Neural cell (in vitro differentiated cells): ENCODE measurements around the gene GNAT2. TPM values are rescaled to one million over a fixed set of nuclear protein-coding genes. Genes with fewer than 3 reads are reported as not detected.

Experiments
- H2AFZ ChIP-seq: fragments of 200-600, 300-800 bp; sonication (generic), shearing (Covaris generic); 2 replicates; pipeline ENCODE4 v1.6.0; 2014; ENCODE audit warnings: low read depth, mild to moderate bottlenecking, antibody characterized with exemption, low read length, moderate library complexity
- H3F3A ChIP-seq: fragments of 200-600 bp; shearing (Covaris generic); 2 replicates; pipeline ENCODE4 v1.6.1; 2016; ENCODE audit warnings: mild to moderate bottlenecking, moderate library complexity, mixed read lengths, antibody characterized with exemption, low read length; ENCODE audit not compliant: insufficient read depth, poor library complexity, severe bottlenecking
- H3K27ac ChIP-seq: fragments of 200-600, 300-800 bp; sonication (generic), shearing (Covaris generic); 2 replicates; pipeline ENCODE4 v1.5.1; 2014; ENCODE audit warnings: mild to moderate bottlenecking, low read length, moderate library complexity
- H3K27me3 ChIP-seq: fragments of 300-800, 200-600 bp; sonication (generic), shearing (Covaris generic); 2 replicates; pipeline ENCODE4 v1.6.0; 2014; ENCODE audit warnings: mild to moderate bottlenecking, low read depth, low read length, moderate library complexity; ENCODE audit not compliant: insufficient read depth
- H3K36me3 ChIP-seq: fragments of 300-800, 200-600 bp; sonication (generic), shearing (Covaris generic); 2 replicates; pipeline ENCODE4 v1.5.1; 2014; ENCODE audit warnings: mild to moderate bottlenecking, antibody characterized with exemption, low read length, moderate library complexity; ENCODE audit not compliant: insufficient read depth
- H3K4me2 ChIP-seq: fragments of 300-800, 200-600 bp; sonication (generic), shearing (Covaris generic); 2 replicates; pipeline ENCODE4 v1.6.0; 2014; ENCODE audit warnings: mild to moderate bottlenecking, low read length
- H3K4me3 ChIP-seq: fragments of 300-800, 200-600 bp; sonication (generic), shearing (Covaris generic); 2 replicates; pipeline ENCODE4 v1.5.1; 2014; ENCODE audit warnings: mild to moderate bottlenecking, low read length, moderate library complexity
- H3K79me2 ChIP-seq: fragments of 200-600 bp; shearing (Covaris generic); replicated peaks from 2 replicates; pipeline ENCODE4 v1.6.0; 2014; ENCODE audit warnings: mild to moderate bottlenecking, low read length, moderate library complexity; ENCODE audit not compliant: insufficient read depth
- H3K9ac ChIP-seq: fragments of 300-800, 200-600 bp; sonication (generic), shearing (Covaris generic); 2 replicates; pipeline ENCODE4 v1.6.1; 2016; ENCODE audit warnings: mild to moderate bottlenecking, low read length, mixed read lengths
- H3K9me2 ChIP-seq: fragments of 200-600 bp; shearing (Covaris generic); 2 replicates; pipeline ENCODE4 v1.6.1; 2016; ENCODE audit warnings: mild to moderate bottlenecking, low read length, mixed read lengths; ENCODE audit not compliant: insufficient read depth
- H3K9me3 ChIP-seq: fragments of 200-600, 300-800 bp; sonication (generic), shearing (Covaris generic); 2 replicates; pipeline ENCODE4 v1.6.1; 2016; ENCODE audit warnings: mild to moderate bottlenecking, mixed run types, low read length, moderate library complexity, mixed read lengths
- H4K20me1 ChIP-seq: fragments of 200-600 bp; shearing (Covaris generic); 2 replicates; pipeline ENCODE4 v1.6.1; 2016; ENCODE audit warnings: mild to moderate bottlenecking, mixed run types; ENCODE audit not compliant: insufficient read depth
- CTCF ChIP-seq: fragments of 450-650 bp; IDR thresholded peaks from 2 replicates; pipeline ENCODE4 v1.5.1; 2014; ENCODE audit warnings: antibody characterized with exemption, mild to moderate bottlenecking, moderate library complexity; ENCODE audit not compliant: poor library complexity, severe bottlenecking
- EP300 ChIP-seq: fragments of 450-650 bp; conservative IDR thresholded peaks from 2 replicates; pipeline ENCODE4 v1.6.1; 2014; ENCODE audit warnings: antibody characterized with exemption, mild to moderate bottlenecking, moderate library complexity; ENCODE audit not compliant: poor library complexity, severe bottlenecking
- EZH2 ChIP-seq: fragments of 200-600, 300-800 bp; shearing (Covaris generic), sonication (generic); IDR thresholded peaks from 2 replicates; pipeline ENCODE4 v1.6.1; 2014; ENCODE audit warnings: antibody characterized with exemption, low read length, borderline replicate concordance, mild to moderate bottlenecking; ENCODE audit not compliant: insufficient read depth, poor library complexity, severe bottlenecking
- MXI1 ChIP-seq: fragments of 450-650 bp; conservative IDR thresholded peaks from 2 replicates; pipeline ENCODE4 v1.6.1; 2014; ENCODE audit warnings: antibody characterized with exemption, mild to moderate bottlenecking; ENCODE audit not compliant: poor library complexity, severe bottlenecking
- POLR2AphosphoS5 ChIP-seq: IDR thresholded peaks from 2 replicates; pipeline ENCODE4 v1.6.1; 2012
- RAD21 ChIP-seq: fragments of 450-650 bp; conservative IDR thresholded peaks from 2 replicates; pipeline ENCODE4 v1.6.1; 2014; ENCODE audit warnings: antibody characterized with exemption, mild to moderate bottlenecking, moderate library complexity
- SMC3 ChIP-seq: fragments of 450-650 bp; conservative IDR thresholded peaks from 2 replicates; pipeline ENCODE4 v1.6.1; 2014; ENCODE audit warnings: antibody characterized with exemption, mild to moderate bottlenecking, moderate library complexity; ENCODE audit not compliant: poor library complexity
- TAF1 ChIP-seq: IDR thresholded peaks from 2 replicates; pipeline ENCODE4 v1.6.1; 2012; ENCODE audit warnings: low read depth
- polyA plus RNA-seq: library from polyadenylated mRNA; depleted of rRNA; stranded (reverse); fragments of >200 nt; gene quantifications from 2 replicates; pipeline ENCODE4 v1.2.3, GENCODE V29; 2014
- TF ChIP-seq, protein P1 (sequence below): IDR thresholded peaks from 2 replicates; pipeline ENCODE4 v1.6.1; 2012; ENCODE audit warnings: borderline replicate concordance

The GNAT2 gene
- polyA plus RNA-seq, 1 donor from 2014 or later: 1.5 TPM

DNA sequence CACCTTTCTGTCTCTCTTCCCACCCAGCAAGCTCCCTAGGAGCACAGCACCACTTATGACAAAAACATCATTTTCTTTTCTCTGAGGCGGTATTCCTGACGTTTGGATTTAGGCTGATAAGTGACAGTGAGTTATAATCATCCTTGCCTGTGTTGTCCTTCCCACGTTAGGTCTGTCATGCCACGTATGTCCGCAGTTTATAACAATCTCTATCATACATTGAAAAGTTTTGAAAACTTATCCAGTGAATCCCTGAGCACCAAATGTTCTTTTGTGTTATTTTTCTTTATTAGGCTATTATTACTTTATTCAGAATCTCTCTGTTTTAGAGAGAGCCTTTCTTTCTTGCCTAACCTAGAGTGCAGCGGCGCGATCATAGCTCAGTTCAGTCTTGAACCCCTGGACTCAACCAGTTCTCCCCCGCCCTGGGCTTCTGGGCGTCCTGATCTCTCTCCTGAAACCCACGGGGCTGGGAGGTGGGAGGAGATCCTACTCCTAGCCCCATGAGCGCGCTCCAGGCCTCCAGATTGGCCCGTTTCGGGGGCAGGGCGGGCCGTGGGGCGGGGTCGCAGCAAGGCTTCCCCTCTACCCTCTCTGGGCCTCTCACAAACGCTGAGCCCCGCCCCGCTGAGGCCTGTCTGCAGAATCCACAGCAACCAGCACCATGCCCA, 48.2 kb upstream of the GNAT2 start, which contains the start of gene GSTM2:
Gene GSTM2, plus strand, starts transcription at position 606 of the 671 bp plus-strand sequence. Its CDS starts 59 bp downstream, at position 665.
- Histone ChIP-seq H3K36me3 (no peaks in the 10 kb centered on the region), H3K27me3 (no peaks in the 10 kb centered on the region), H3K9me2 (no peaks in the 10 kb centered on the region), H3F3A (no peaks in the 10 kb centered on the region), H3K4me3 (peak within 1 kb of the TSS; percentile 56), H2AFZ (no peak within 1 kb of the TSS), H3K9me3 (no peaks in the 10 kb centered on the region), H3K4me2 (no peak within 1 kb of the TSS), H3K79me2 (no peaks in the 10 kb centered on the region), H4K20me1 (no peaks in the 10 kb centered on the region), H3K27ac (no peak within 1 kb of the TSS), H3K9ac (peak within 1 kb of the TSS; percentile 34)
- TF ChIP-seq EZH2 (no peak), POLR2AphosphoS5 (no peak), SMC3 (no peak), RAD21 (no peak), TAF1 (no peak), MXI1 (no peak)
- TF ChIP-seq, protein P1, sequence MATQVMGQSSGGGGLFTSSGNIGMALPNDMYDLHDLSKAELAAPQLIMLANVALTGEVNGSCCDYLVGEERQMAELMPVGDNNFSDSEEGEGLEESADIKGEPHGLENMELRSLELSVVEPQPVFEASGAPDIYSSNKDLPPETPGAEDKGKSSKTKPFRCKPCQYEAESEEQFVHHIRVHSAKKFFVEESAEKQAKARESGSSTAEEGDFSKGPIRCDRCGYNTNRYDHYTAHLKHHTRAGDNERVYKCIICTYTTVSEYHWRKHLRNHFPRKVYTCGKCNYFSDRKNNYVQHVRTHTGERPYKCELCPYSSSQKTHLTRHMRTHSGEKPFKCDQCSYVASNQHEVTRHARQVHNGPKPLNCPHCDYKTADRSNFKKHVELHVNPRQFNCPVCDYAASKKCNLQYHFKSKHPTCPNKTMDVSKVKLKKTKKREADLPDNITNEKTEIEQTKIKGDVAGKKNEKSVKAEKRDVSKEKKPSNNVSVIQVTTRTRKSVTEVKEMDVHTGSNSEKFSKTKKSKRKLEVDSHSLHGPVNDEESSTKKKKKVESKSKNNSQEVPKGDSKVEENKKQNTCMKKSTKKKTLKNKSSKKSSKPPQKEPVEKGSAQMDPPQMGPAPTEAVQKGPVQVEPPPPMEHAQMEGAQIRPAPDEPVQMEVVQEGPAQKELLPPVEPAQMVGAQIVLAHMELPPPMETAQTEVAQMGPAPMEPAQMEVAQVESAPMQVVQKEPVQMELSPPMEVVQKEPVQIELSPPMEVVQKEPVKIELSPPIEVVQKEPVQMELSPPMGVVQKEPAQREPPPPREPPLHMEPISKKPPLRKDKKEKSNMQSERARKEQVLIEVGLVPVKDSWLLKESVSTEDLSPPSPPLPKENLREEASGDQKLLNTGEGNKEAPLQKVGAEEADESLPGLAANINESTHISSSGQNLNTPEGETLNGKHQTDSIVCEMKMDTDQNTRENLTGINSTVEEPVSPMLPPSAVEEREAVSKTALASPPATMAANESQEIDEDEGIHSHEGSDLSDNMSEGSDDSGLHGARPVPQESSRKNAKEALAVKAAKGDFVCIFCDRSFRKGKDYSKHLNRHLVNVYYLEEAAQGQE: no peak

GRCh38 chr1:109664671-109665070, 45.3 kb upstream of the GNAT2 start:
- TF ChIP-seq EP300 (no peak), CTCF (no peak)
- no peaks in the 10 kb centered on the region for H3K79me2 ChIP-seq
- H3K9ac ChIP-seq: no peak overlapping the region

More at GRCh38 chr1:109664671-109665070, 45.3 kb upstream of the GNAT2 start:
- H3F3A ChIP-seq: no peaks in the 10 kb centered on the region
- no peak overlapping the region for H3K4me2 ChIP-seq
- no peaks in the 10 kb centered on the region for H3K9me3 ChIP-seq
- H2AFZ ChIP-seq: no peak overlapping the region
- H4K20me1 ChIP-seq: no peaks in the 10 kb centered on the region
- no peaks in the 10 kb centered on the region for H3K9me2 ChIP-seq
- no peaks in the 10 kb centered on the region for H3K27me3 ChIP-seq
- H3K27ac ChIP-seq: no peak overlapping the region
- H3K36me3 ChIP-seq: no peaks in the 10 kb centered on the region
- H3K4me3 ChIP-seq: no peak overlapping the region
